ENCODE measurements around the gene SLC22A31.

The SLC22A31 gene

DNA sequence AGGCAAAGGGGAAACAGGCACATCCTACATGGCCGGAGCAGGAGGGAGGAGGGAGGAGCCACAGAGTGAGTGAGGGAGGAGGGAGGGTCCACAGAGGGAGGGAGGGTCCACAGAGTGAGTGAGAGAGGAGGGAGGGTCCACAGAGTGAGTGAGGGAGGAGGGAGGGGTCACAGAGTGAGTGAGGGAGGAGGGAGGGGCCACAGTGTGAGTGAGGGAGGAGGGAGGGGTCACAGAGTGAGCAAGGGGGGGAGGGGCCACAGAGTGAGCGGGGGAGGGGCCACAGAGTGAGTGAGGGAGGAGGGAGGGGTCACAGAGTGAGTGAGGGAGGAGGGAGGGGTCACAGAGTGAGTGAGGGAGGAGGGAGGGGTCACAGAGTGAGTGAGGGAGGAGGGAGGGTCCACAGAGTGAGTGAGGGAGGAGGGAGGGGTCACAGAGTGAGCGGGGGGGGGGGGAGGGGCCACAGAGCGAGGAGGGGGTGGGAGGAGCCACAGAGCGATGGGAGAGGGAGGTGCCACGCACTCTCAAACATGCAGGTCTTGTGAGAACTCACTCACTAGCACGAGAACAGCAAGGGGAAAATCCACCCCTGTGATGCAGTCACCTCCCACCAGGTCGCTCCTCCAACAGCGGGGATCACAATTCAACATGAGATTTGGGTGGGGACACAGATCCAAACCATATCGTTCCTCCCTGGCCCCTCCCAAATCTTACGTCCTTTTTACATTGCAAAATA is 53.1 kb downstream of the SLC22A31 start:
- DNase-seq, result no peak

- DNase-seq, result no peak
Measured at GRCh38 chr16:89146211-89147005, 53.9 kb downstream of the SLC22A31 start.

All from CD4-positive, alpha-beta T cell treated with Interleukin-1 beta for 1 hour (primary cell).